Measurements from ENCODE around the gene SLC30A4. TPM values are rescaled to one million over a fixed set of nuclear protein-coding genes. Genes with fewer than 3 reads are reported as not detected.
A peak's percentile ranks its signal among the peaks of the same experiment; 100 is the strongest.

The SLC30A4 gene
- total RNA-seq, 1 donor from 2014 or later: 2.7 TPM

DNA sequence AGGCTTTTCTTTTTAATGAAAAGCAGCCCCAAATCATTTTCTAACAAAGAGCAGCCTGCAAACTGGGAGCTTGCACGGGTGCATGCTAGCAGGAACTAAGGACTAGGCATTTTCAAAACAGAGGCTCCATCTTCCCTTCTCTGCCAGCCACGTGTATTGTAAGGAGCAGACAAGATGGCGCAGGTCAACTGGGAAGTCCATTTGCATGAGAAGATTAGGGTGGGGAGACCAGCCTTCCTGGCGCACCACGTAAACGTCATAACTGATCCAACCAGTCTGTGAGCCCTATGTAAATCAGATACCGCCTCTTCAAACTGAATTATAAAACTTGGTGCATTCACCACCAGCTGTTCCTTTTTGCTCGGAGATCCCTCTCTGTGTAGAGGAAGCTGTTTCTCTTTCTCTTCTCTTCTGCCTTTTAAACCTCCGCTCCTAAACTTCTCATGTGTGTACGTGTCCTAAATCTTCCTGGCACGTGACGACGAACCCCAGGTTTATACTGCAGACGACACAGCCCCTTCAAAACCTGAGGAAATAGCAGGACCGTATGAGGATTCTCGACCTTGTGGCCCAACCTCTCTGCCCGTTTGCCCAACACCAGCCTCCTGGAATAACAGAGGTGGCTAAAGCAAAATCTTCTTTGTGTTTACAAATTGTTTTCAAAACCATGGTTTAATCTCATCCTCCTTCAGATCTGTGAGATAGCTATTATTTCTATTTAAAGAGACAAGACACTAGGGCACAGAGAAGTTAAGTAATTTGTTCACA lies 26.4 kb upstream of the SLC30A4 start:
- Mint-ChIP-seq H3K27me3 (ENCODE audit: low read depth) (peaks cover 7% of the 10 kb centered on the region), H3K36me3 (ENCODE audit: low read depth) (no peaks in the 10 kb centered on the region), H3K4me3 (no peak overlapping the region), H3K4me1 (no peaks in the 10 kb centered on the region), H3K27ac (ENCODE audit: unreplicated experiment) (no peak overlapping the region), H3K9me3 (no peaks in the 10 kb centered on the region)
- TF ChIP-seq, protein P1, sequence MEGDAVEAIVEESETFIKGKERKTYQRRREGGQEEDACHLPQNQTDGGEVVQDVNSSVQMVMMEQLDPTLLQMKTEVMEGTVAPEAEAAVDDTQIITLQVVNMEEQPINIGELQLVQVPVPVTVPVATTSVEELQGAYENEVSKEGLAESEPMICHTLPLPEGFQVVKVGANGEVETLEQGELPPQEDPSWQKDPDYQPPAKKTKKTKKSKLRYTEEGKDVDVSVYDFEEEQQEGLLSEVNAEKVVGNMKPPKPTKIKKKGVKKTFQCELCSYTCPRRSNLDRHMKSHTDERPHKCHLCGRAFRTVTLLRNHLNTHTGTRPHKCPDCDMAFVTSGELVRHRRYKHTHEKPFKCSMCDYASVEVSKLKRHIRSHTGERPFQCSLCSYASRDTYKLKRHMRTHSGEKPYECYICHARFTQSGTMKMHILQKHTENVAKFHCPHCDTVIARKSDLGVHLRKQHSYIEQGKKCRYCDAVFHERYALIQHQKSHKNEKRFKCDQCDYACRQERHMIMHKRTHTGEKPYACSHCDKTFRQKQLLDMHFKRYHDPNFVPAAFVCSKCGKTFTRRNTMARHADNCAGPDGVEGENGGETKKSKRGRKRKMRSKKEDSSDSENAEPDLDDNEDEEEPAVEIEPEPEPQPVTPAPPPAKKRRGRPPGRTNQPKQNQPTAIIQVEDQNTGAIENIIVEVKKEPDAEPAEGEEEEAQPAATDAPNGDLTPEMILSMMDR (conservative IDR thresholded peaks at IDR 0.05): no peak
- DNase-seq (ENCODE audit: low read depth, low spot score): no peak

DNA sequence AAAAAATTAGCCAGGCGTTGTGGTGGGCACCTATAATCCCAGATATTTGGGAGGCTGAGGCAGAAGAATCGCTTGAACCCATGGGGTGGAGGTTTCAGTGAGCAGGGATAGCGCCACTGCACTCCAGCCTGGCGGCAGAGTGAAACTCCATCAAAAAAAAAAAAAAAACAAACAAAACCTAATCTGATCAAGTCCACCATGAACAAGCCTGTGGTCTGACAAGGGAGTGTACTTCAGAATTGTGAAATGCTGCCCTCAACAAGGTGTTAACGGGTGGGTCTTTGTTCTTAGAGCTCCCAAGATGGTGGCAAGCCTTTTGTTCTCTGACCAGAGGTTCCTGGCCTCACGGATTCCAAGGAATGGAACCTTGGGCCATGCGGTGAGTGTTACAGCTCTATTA lies 24.2 kb upstream of the SLC30A4 start:
- H3K4me1 Mint-ChIP-seq: no peaks in the 10 kb centered on the region
- H3K9me3 Mint-ChIP-seq: no peaks in the 10 kb centered on the region

DNA sequence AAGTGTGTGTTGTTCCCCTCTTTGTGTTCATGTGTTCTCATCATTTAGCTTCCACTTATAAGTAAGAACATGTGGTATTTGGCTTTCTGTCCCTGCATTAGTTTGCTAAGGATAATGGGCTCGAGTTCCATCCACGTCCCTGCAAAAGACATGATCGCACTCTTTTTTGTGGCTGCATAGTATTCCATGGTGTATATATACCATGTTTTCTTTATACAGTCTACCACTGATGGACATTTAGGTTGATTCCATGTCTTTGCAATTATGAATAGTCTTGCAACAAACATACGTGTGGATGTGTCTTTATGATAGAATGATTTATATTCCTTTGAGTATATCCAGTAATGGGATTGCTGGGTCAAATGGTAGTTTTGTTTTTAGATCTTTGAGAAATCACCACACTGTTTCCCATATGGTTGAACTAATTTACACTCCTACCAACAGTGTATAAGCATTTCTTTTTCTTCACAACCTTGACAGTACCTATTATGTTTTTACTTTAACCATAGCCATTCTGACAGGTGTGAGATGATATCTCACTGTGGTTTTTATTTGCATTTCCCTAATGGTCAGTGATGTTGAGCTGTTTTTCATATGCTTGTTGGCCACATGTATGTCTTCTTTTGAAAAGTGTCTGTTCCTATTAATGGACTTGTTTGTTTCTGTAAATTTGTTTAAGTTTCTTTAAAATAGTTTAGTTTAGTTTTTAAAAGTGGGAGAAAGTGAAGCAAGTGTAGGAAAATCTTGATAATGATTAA lies 21.9 kb upstream of the SLC30A4 start:
- H3K4me3 Mint-ChIP-seq: no peak overlapping the region
- no peak for DNase-seq (ENCODE audit: low read depth, low spot score)
- H3K27ac Mint-ChIP-seq (ENCODE audit: unreplicated experiment): no peak overlapping the region
- H3K4me1 Mint-ChIP-seq: no peaks in the 10 kb centered on the region
- H3K27me3 Mint-ChIP-seq (ENCODE audit: low read depth): no peaks in the 10 kb centered on the region
- TF ChIP-seq, protein P1 (conservative IDR thresholded peaks at IDR 0.05): no peak
- no peaks in the 10 kb centered on the region for H3K9me3 Mint-ChIP-seq
- no peaks in the 10 kb centered on the region for H3K36me3 Mint-ChIP-seq (ENCODE audit: low read depth)

More for the DNA sequence above, 24.2 kb upstream of the SLC30A4 start:
- H3K4me3 Mint-ChIP-seq: no peak overlapping the region
- TF ChIP-seq, protein P1 (conservative IDR thresholded peaks at IDR 0.05): no peak
- H3K36me3 Mint-ChIP-seq (ENCODE audit: low read depth): no peaks in the 10 kb centered on the region
- no peak for DNase-seq (ENCODE audit: low read depth, low spot score)
- H3K27ac Mint-ChIP-seq (ENCODE audit: unreplicated experiment): peak overlapping the region; percentile 4
- no peaks in the 10 kb centered on the region for H3K27me3 Mint-ChIP-seq (ENCODE audit: low read depth)

DNA sequence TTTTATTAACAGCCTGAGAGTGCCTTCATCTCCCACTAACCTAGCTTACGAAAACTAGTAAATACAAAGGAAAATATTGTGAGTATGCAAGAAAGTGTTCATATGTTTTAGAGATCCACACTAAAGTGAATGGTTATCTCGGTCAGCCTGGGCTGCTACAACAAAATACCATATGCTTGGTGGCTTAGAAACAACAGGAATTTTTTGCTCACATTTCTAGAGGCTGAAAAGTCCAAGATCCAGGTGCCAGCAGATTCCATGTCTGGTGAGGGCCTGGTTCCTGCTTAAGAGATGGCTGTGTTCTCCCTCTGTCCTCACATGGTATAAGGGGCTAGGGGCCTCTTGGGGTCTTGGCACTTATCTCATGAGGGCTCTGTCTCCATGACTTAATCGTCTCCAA lies 20.5 kb upstream of the SLC30A4 start:
- Mint-ChIP-seq H3K4me1 (no peaks in the 10 kb centered on the region), H3K9me3 (no peaks in the 10 kb centered on the region), H3K27ac (ENCODE audit: unreplicated experiment) (no peak overlapping the region), H3K4me3 (no peak overlapping the region), H3K36me3 (ENCODE audit: low read depth) (no peaks in the 10 kb centered on the region), H3K27me3 (ENCODE audit: low read depth) (no peaks in the 10 kb centered on the region)
- no peak for DNase-seq (ENCODE audit: low read depth, low spot score)
- TF ChIP-seq, protein P1 (conservative IDR thresholded peaks at IDR 0.05): no peak

DNA sequence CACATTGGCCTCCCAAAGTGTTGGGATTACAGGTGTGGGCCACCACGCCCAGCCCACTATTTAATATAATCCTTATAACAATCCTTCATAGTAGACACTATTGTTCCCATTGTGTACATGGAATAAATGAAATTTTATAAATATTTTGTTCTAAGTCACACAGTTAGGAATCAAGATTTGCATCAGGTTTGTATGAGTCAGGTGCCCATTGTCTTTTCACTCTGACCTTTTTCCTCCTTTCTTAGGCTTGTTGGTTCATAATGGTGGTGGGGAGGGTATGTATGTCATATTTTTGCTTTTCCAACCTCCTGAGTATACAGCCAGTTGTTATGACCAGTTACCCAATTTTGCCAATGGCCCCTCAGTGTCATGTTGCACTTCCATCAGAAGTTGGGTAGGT lies 18.0 kb upstream of the SLC30A4 start:
- Mint-ChIP-seq H3K27ac (ENCODE audit: unreplicated experiment) (no peak overlapping the region), H3K27me3 (ENCODE audit: low read depth) (no peaks in the 10 kb centered on the region), H3K4me3 (no peak overlapping the region), H3K9me3 (no peaks in the 10 kb centered on the region), H3K4me1 (peaks cover 5% of the 10 kb centered on the region), H3K36me3 (ENCODE audit: low read depth) (no peaks in the 10 kb centered on the region)
- TF ChIP-seq, protein P1 (conservative IDR thresholded peaks at IDR 0.05): no peak
- no peak for DNase-seq (ENCODE audit: low read depth, low spot score)
